ENCODE measurements around the gene ETV7. TPM values are rescaled to one million over a fixed set of nuclear protein-coding genes. Genes with fewer than 3 reads are reported as not detected.

Gene ETV7
- total and polyA plus RNA-seq, 2 donors (not counting 1 experiment from before 2014, with no cell fraction given): 0.40 to 1.5 TPM

GRCh38 chr6:36319436-36319762 lies 68.1 kb downstream of the ETV7 start:
- H3K27me3 ChIP-seq (ENCODE audit: control insufficient read depth, insufficient read depth, low read length): peaks cover 9% of the 10 kb centered on the region

GRCh38 chr6:36318690-36319435 lies 68.6 kb downstream of the ETV7 start:
- H3K27ac ChIP-seq (ENCODE audit: insufficient read depth, low read length): no peak overlapping the region
- H3K4me3 ChIP-seq (replicated peaks in 1 of 4; ENCODE audit: control extremely low read depth in 1 of 4, insufficient read depth in 1 of 4, low read depth in 3 of 4, low read length in 4 of 4): no peak overlapping the region
- TF ChIP-seq CTCF (conservative IDR thresholded peaks at IDR 0.05 in 1 of 2, IDR thresholded peaks at IDR 0.05 in 1 of 2; ENCODE audit: low read depth in 1 of 2, low read length in 2 of 2): no peak
- no peak overlapping the region for H3K9ac ChIP-seq (ENCODE audit: insufficient read depth, low read length)
- H3K4me2 ChIP-seq (ENCODE audit: extremely low read depth, insufficient read depth, low read length): no peak overlapping the region
- H4K20me1 ChIP-seq (ENCODE audit: control insufficient read depth, extremely low read depth, insufficient read depth, low read length): no peaks in the 10 kb centered on the region
- H3K9me3 ChIP-seq (ENCODE audit: control insufficient read depth, insufficient read depth, low read depth, low read length): no peaks in the 10 kb centered on the region
- DNase-seq (ENCODE audit: low read depth in 2 of 2): no peak
- no peaks in the 10 kb centered on the region for H3K36me3 ChIP-seq (ENCODE audit: control insufficient read depth, insufficient read depth, low read length)
- peaks cover 10% of the 10 kb centered on the region for H3K27me3 ChIP-seq (ENCODE audit: control insufficient read depth, insufficient read depth, low read length)
- no peaks in the 10 kb centered on the region for H3K79me2 ChIP-seq (ENCODE audit: control insufficient read depth, insufficient read depth, low read length)
- H2AFZ ChIP-seq (ENCODE audit: low read length): no peak overlapping the region
- H3K4me1 ChIP-seq (ENCODE audit: control insufficient read depth, extremely low read depth, insufficient read depth, low read length): no peaks in the 10 kb centered on the region

More at GRCh38 chr6:36319436-36319762, 68.1 kb downstream of the ETV7 start:
- Histone ChIP-seq H3K4me1 (ENCODE audit: control insufficient read depth, extremely low read depth, insufficient read depth, low read length) (no peaks in the 10 kb centered on the region), H2AFZ (ENCODE audit: low read length) (no peak overlapping the region), H3K9me3 (ENCODE audit: control insufficient read depth, insufficient read depth, low read depth, low read length) (no peaks in the 10 kb centered on the region), H4K20me1 (ENCODE audit: control insufficient read depth, extremely low read depth, insufficient read depth, low read length) (no peaks in the 10 kb centered on the region), H3K79me2 (ENCODE audit: control insufficient read depth, insufficient read depth, low read length) (no peaks in the 10 kb centered on the region), H3K27ac (ENCODE audit: insufficient read depth, low read length) (no peak overlapping the region), H3K4me3 (replicated peaks in 1 of 4; ENCODE audit: control extremely low read depth in 1 of 4, insufficient read depth in 1 of 4, low read depth in 3 of 4, low read length in 4 of 4) (no peak overlapping the region), H3K36me3 (ENCODE audit: control insufficient read depth, insufficient read depth, low read length) (no peaks in the 10 kb centered on the region), H3K4me2 (ENCODE audit: extremely low read depth, insufficient read depth, low read length) (no peak overlapping the region), H3K9ac (ENCODE audit: insufficient read depth, low read length) (no peak overlapping the region)
- TF ChIP-seq CTCF (conservative IDR thresholded peaks at IDR 0.05 in 1 of 2, IDR thresholded peaks at IDR 0.05 in 1 of 2; ENCODE audit: low read depth in 1 of 2, low read length in 2 of 2) (no peak), EZH2 (IDR thresholded peaks at IDR 0.05; ENCODE audit: low read length, missing control alignments) (no peak)
- DNase-seq (ENCODE audit: low read depth in 2 of 2): no peak

- Histone ChIP-seq H3K9ac (ENCODE audit: insufficient read depth, low read length) (no peak overlapping the region), H3K9me3 (ENCODE audit: control insufficient read depth, insufficient read depth, low read depth, low read length) (no peaks in the 10 kb centered on the region), H4K20me1 (ENCODE audit: control insufficient read depth, extremely low read depth, insufficient read depth, low read length) (no peaks in the 10 kb centered on the region), H3K27ac (ENCODE audit: insufficient read depth, low read length) (no peak overlapping the region), H3K79me2 (ENCODE audit: control insufficient read depth, insufficient read depth, low read length) (no peaks in the 10 kb centered on the region), H3K36me3 (ENCODE audit: control insufficient read depth, insufficient read depth, low read length) (no peaks in the 10 kb centered on the region), H2AFZ (ENCODE audit: low read length) (no peak overlapping the region), H3K27me3 (ENCODE audit: control insufficient read depth, insufficient read depth, low read length) (peaks cover 14% of the 10 kb centered on the region), H3K4me1 (ENCODE audit: control insufficient read depth, extremely low read depth, insufficient read depth, low read length) (no peaks in the 10 kb centered on the region), H3K4me3 (replicated peaks in 1 of 4; ENCODE audit: control extremely low read depth in 1 of 4, insufficient read depth in 1 of 4, low read depth in 3 of 4, low read length in 4 of 4) (no peak overlapping the region), H3K4me2 (ENCODE audit: extremely low read depth, insufficient read depth, low read length) (no peak overlapping the region)
- no peak for TF ChIP-seq EZH2 (IDR thresholded peaks at IDR 0.05; ENCODE audit: low read length, missing control alignments)
- TF ChIP-seq CTCF (conservative IDR thresholded peaks at IDR 0.05 in 1 of 2, IDR thresholded peaks at IDR 0.05 in 1 of 2; ENCODE audit: low read depth in 1 of 2, low read length in 2 of 2): no peak
- no peak for DNase-seq (ENCODE audit: low read depth in 2 of 2)
Observed at GRCh38 chr6:36317623-36318022, 69.8 kb downstream of the ETV7 start.

Other genes with a start within 250 kb of the ETV7 start
- gene BRPF3, start 190.9 kb downstream of the ETV7 start, total RNA-seq: 9.8 and 10.6 TPM in 2 replicates
- 10.4 and 16.0 TPM in 2 replicates for gene BRPF3, start 190.9 kb downstream of the ETV7 start, polyA plus RNA-seq
- gene PNPLA1, start 117.6 kb downstream of the ETV7 start, total RNA-seq: not detected in 2 replicates
- 0.02 and 0.07 TPM in 2 replicates for gene PNPLA1, start 117.6 kb downstream of the ETV7 start, polyA plus RNA-seq
- gene BNIP5, start 50.8 kb downstream of the ETV7 start, total RNA-seq: not detected in 2 replicates
- not detected in 2 replicates for gene BNIP5, start 50.8 kb downstream of the ETV7 start, polyA plus RNA-seq
- gene PXT1, start 55.2 kb upstream of the ETV7 start, total RNA-seq: under 0.01 and 0.26 TPM in 2 replicates
- gene PXT1, start 55.2 kb upstream of the ETV7 start, polyA plus RNA-seq: 0.03 TPM in 2 replicates
- 39.6 and 45.2 TPM in 2 replicates for gene KCTD20, start 55.3 kb upstream of the ETV7 start, total RNA-seq
- 34.2 and 87.4 TPM in 2 replicates for gene KCTD20, start 55.3 kb upstream of the ETV7 start, polyA plus RNA-seq
- gene STK38, start 159.8 kb upstream of the ETV7 start, total RNA-seq: 17.7 and 26.9 TPM in 2 replicates
- 28.9 and 42.6 TPM in 2 replicates for gene STK38, start 159.8 kb upstream of the ETV7 start, polyA plus RNA-seq
- gene SRSF3, start 206.7 kb upstream of the ETV7 start, total RNA-seq: 191 and 200 TPM in 2 replicates
- gene SRSF3, start 206.7 kb upstream of the ETV7 start, polyA plus RNA-seq: 435 and 493 TPM in 2 replicates

Data from fibroblast of lung (primary cell).